GM23338 (cell line): ENCODE measurements around the gene NLRC3. TPM values are rescaled to one million over a fixed set of nuclear protein-coding genes. Genes with fewer than 3 reads are reported as not detected.

ENCODE experiments used
- ATAC-seq: fragments of 200-7000 bp; cut with Tn5 transposase; 3 replicates; pipeline ENCODE4 v1.9.1; 2020
- DNase-seq: peaks from one replicate; pipeline ENCODE4 v3.0.0-alpha.2; 2015; ENCODE audit warnings: low spot score
- H2AFZ ChIP-seq: fragments of 200-600 bp; sonication (generic); 2 replicates; pipeline ENCODE4 v1.8.0; 2016; ENCODE audit warnings: antibody characterized with exemption, mild to moderate bottlenecking, moderate library complexity
- H3F3A ChIP-seq: fragments of 200-600 bp; sonication (generic); replicated peaks from 2 replicates; pipeline ENCODE4 v1.8.0; 2017; ENCODE audit warnings: antibody characterized with exemption, mixed run types, low read depth
- H3K27ac ChIP-seq: fragments of 200-600 bp; sonication (generic); 2 replicates; pipeline ENCODE4 v1.6.1; 2016; ENCODE audit warnings: low read depth
- H3K27me3 ChIP-seq: fragments of 200-600 bp; sonication (generic); 2 replicates; pipeline ENCODE4 v1.8.0; 2016; ENCODE audit warnings: mild to moderate bottlenecking, mixed run types, moderate library complexity; ENCODE audit not compliant: insufficient read depth
- H3K36me3 ChIP-seq: fragments of 200-600 bp; sonication (generic); 2 replicates; pipeline ENCODE4 v1.8.0; 2016; ENCODE audit warnings: mild to moderate bottlenecking; ENCODE audit not compliant: insufficient read depth
- H3K4me1 ChIP-seq: fragments of 200-600 bp; sonication (generic); 2 replicates; pipeline ENCODE4 v1.8.0; 2016; ENCODE audit warnings: mild to moderate bottlenecking, moderate library complexity; ENCODE audit not compliant: insufficient read depth
- H3K4me2 ChIP-seq: fragments of 200-600 bp; sonication (generic); 2 replicates; pipeline ENCODE4 v1.7.1; 2017; ENCODE audit warnings: mixed run types
- H3K4me3 ChIP-seq: fragments of 200-600 bp; sonication (generic); 2 replicates; pipeline ENCODE4 v1.6.1; 2016; ENCODE audit warnings: mixed run types
- H3K79me2 ChIP-seq: fragments of 200-600 bp; sonication (generic); replicated peaks from 2 replicates; pipeline ENCODE4 v1.8.0; 2017; ENCODE audit warnings: mild to moderate bottlenecking; ENCODE audit not compliant: insufficient read depth
- H3K9me2 ChIP-seq: fragments of 200-600 bp; sonication (generic); 2 replicates; pipeline ENCODE4 v1.8.0; 2017; ENCODE audit not compliant: insufficient read depth
- H4K20me1 ChIP-seq: fragments of 200-600 bp; sonication (generic); replicated peaks from 2 replicates; pipeline ENCODE4 v1.8.0; 2017; ENCODE audit warnings: mild to moderate bottlenecking; ENCODE audit not compliant: insufficient read depth
- H3K27ac Mint-ChIP-seq: 2 replicates; pipeline ENCODE4 v1.8.0; 2020; ENCODE audit warnings: inconsistent platforms, mild to moderate bottlenecking, moderate library complexity, mixed read lengths
- H3K27me3 Mint-ChIP-seq: 3 replicates; pipeline ENCODE4 v1.8.0; 2022; ENCODE audit warnings: low read depth, mild to moderate bottlenecking, moderate library complexity, mixed read lengths, inconsistent platforms; ENCODE audit not compliant: insufficient read depth, poor library complexity
- H3K36me3 Mint-ChIP-seq: 3 replicates; pipeline ENCODE4 v1.8.0; 2021; ENCODE audit warnings: low read depth, mild to moderate bottlenecking, inconsistent platforms, moderate library complexity, mixed read lengths
- H3K4me1 Mint-ChIP-seq: 3 replicates; pipeline ENCODE4 v1.8.0; 2020; ENCODE audit warnings: mild to moderate bottlenecking, inconsistent platforms, mixed read lengths
- H3K4me3 Mint-ChIP-seq: 3 replicates; pipeline ENCODE4 v1.8.0; 2021; ENCODE audit warnings: moderate library complexity, mild to moderate bottlenecking, inconsistent platforms, mixed read lengths
- H3K9me3 Mint-ChIP-seq: 3 replicates; pipeline ENCODE4 v1.8.0; 2020; ENCODE audit warnings: moderate library complexity, mild to moderate bottlenecking, inconsistent platforms, mixed read lengths
- CREB1 ChIP-seq: fragments of 250-450 bp; sonication (Bioruptor Pico); IDR thresholded peaks from 2 replicates; pipeline ENCODE4 v1.5.0; 2020; ENCODE audit warnings: low read depth, mild to moderate bottlenecking, moderate library complexity
- ETS1 ChIP-seq: IDR thresholded peaks from 2 replicates; pipeline ENCODE4 v1.6.1; 2016; ENCODE audit warnings: antibody characterized with exemption
- EZH2 ChIP-seq: fragments of 200-600 bp; sonication (generic); IDR thresholded peaks from one replicate; pipeline ENCODE4 v1.8.0; 2017; ENCODE audit warnings: antibody characterized with exemption, mild to moderate bottlenecking, low read depth; ENCODE audit not compliant: unreplicated experiment
- EZH2phosphoT487 ChIP-seq: fragments of 200-600 bp; sonication (generic); IDR thresholded peaks from one replicate; pipeline ENCODE4 v1.8.1; 2018; ENCODE audit warnings: antibody characterized with exemption; ENCODE audit not compliant: unreplicated experiment
- JUNB ChIP-seq: IDR thresholded peaks from one replicate; pipeline ENCODE4 v1.6.1; 2016; ENCODE audit warnings: antibody characterized with exemption; ENCODE audit not compliant: unreplicated experiment
- NANOG ChIP-seq: IDR thresholded peaks from 2 replicates; pipeline ENCODE4 v1.6.1; 2016; ENCODE audit warnings: antibody characterized with exemption, borderline replicate concordance
- POLR2AphosphoS5 ChIP-seq: IDR thresholded peaks from 2 replicates; pipeline ENCODE4 v1.6.1; 2016; ENCODE audit warnings: antibody characterized with exemption, low read depth
- REST ChIP-seq: IDR thresholded peaks from one replicate; pipeline ENCODE4 v1.6.1; 2018; ENCODE audit warnings: antibody characterized with exemption; ENCODE audit not compliant: unreplicated experiment
- STAT1 ChIP-seq: IDR thresholded peaks from one replicate; pipeline ENCODE4 v1.6.1; 2016; ENCODE audit warnings: antibody characterized with exemption; ENCODE audit not compliant: unreplicated experiment
- ZNF114 ChIP-seq: fragments of 250-450 bp; sonication (Bioruptor Pico); IDR thresholded peaks from 2 replicates; pipeline ENCODE4 v1.5.0; 2020; ENCODE audit warnings: mild to moderate bottlenecking, moderate library complexity
- ZNF331 ChIP-seq: fragments of 250-450 bp; sonication (Bioruptor Pico); IDR thresholded peaks from 2 replicates; pipeline ENCODE4 v1.5.0; 2020; ENCODE audit warnings: low read depth, mild to moderate bottlenecking, moderate library complexity
- ZNF462 ChIP-seq: fragments of 250-450 bp; sonication (Bioruptor Pico); IDR thresholded peaks from 2 replicates; pipeline ENCODE4 v1.5.0; 2020; ENCODE audit warnings: mild to moderate bottlenecking, moderate library complexity
- polyA plus RNA-seq: library from polyadenylated mRNA; unstranded; fragments of >200 nt; fragmentation: Nextera tagmentation; extraction: Ambion mirVana; gene quantifications from 2 replicates; pipeline ENCODE4 v1.2.1, GENCODE V29; 2016
- total RNA-seq: library from RNA; depleted of rRNA; stranded (reverse); fragments of >200 nt; shearing (Covaris generic); gene quantifications from 2 replicates; pipeline ENCODE4 v1.2.3, GENCODE V29; 2014
- TF ChIP-seq, protein P1 (sequence below), 2 experiments: fragments of 200-600 bp in 1 of 2; sonication (generic) in 1 of 2; conservative IDR thresholded peaks; 2 replicates each; pipeline versions ENCODE4 v1.5.1 to v1.6.1; 2016 to 2017; ENCODE audit warnings: antibody characterized with exemption in 2 of 2, low read depth in 2 of 2, mild to moderate bottlenecking in 2 of 2, moderate library complexity in 1 of 2

The NLRC3 gene
- total and polyA plus RNA-seq, 2 experiments from 2014 or later, result 0.11 to 0.49 TPM

- Histone ChIP-seq H3F3A (no peaks in the 10 kb centered on the region), H3K9me2 (no peaks in the 10 kb centered on the region), H3K4me3 (no peak overlapping the region), H2AFZ (no peak overlapping the region), H3K4me2 (no peak overlapping the region), H3K79me2 (no peaks in the 10 kb centered on the region), H3K27ac (no peak overlapping the region), H3K27me3 (no peaks in the 10 kb centered on the region), H3K4me1 (peaks cover 3% of the 10 kb centered on the region; the same call in 1 of the 2 replicates), H3K36me3 (no peaks in the 10 kb centered on the region), H4K20me1 (no peaks in the 10 kb centered on the region)
- Mint-ChIP-seq H3K27me3 (peaks cover 3% of the 10 kb centered on the region), H3K4me3 (no peak overlapping the region), H3K36me3 (no peaks in the 10 kb centered on the region), H3K9me3 (no peaks in the 10 kb centered on the region), H3K27ac (no peak overlapping the region), H3K4me1 (0 out of 3 replicates have a peak, but pooled peaks cover 3% of the 10 kb centered on the region)
- TF ChIP-seq EZH2phosphoT487, result no peak
- no peak for TF ChIP-seq POLR2AphosphoS5
- TF ChIP-seq ZNF462 (CRISPR knock-in tag), result no peak
- TF ChIP-seq EZH2, result no peak
- no peak for TF ChIP-seq STAT1
- TF ChIP-seq JUNB, result no peak
- TF ChIP-seq NANOG, result no peak
- TF ChIP-seq, protein P1, sequence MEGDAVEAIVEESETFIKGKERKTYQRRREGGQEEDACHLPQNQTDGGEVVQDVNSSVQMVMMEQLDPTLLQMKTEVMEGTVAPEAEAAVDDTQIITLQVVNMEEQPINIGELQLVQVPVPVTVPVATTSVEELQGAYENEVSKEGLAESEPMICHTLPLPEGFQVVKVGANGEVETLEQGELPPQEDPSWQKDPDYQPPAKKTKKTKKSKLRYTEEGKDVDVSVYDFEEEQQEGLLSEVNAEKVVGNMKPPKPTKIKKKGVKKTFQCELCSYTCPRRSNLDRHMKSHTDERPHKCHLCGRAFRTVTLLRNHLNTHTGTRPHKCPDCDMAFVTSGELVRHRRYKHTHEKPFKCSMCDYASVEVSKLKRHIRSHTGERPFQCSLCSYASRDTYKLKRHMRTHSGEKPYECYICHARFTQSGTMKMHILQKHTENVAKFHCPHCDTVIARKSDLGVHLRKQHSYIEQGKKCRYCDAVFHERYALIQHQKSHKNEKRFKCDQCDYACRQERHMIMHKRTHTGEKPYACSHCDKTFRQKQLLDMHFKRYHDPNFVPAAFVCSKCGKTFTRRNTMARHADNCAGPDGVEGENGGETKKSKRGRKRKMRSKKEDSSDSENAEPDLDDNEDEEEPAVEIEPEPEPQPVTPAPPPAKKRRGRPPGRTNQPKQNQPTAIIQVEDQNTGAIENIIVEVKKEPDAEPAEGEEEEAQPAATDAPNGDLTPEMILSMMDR (conservative IDR thresholded peaks at IDR 0.05; ENCODE audit: low read depth in 2 of 2), result no peak
- no peak for TF ChIP-seq CREB1 (CRISPR knock-in tag)
- TF ChIP-seq ZNF114 (CRISPR knock-in tag), result no peak
- no peak for TF ChIP-seq ETS1
- TF ChIP-seq ZNF331, result no peak
- TF ChIP-seq REST, result no peak
- no peak for DNase-seq
- ATAC-seq, result no peak
Observed at GRCh38 chr16:3562914-3563480, 14.2 kb downstream of the NLRC3 start.
